Panc1 (cell line): Measurements from ENCODE around the gene LPA. TPM values are rescaled to one million over a fixed set of nuclear protein-coding genes. Genes with fewer than 3 reads are reported as not detected.
A peak's percentile ranks its signal among the peaks of the same experiment; 100 is the strongest.
"Not testable (repeated sequence)": the region's sequence is repeated elsewhere in the genome, so short reads cannot be mapped to it uniquely, and the experiment has no call there.

Experiments used
- ATAC-seq: fragments of 200-7000 bp; cut with Tn5 transposase; 2 replicates; pipeline ENCODE4 v1.9.1; 2020; ENCODE audit warnings: mild to moderate bottlenecking, moderate library complexity
- BruUV-seq: library from RNA; stranded (reverse); fragments of 400-500 nt; replicated peaks from 2 replicates; lab custom pipeline; 2021; lab: Mats Ljungman, UMichigan
- CTCF ChIA-PET: fragments of 300-600 bp; sonication (Branson Sonifier 250); formaldehyde crosslinking; loops from one replicate; lab custom pipeline; 2022; ENCODE audit warnings: antibody characterized with exemption; lab: Charles Lee
- POLR2A ChIA-PET: fragments of 300-600 bp; sonication (Branson Sonifier 250); formaldehyde crosslinking; loops from one replicate; lab custom pipeline; 2022; ENCODE audit warnings: antibody characterized with exemption; lab: Charles Lee
- DNase-seq: peaks from one replicate; pipeline ENCODE4 v3.0.0-alpha.2; 2010; ENCODE audit warnings: low read depth, low spot score
- H3K27ac ChIP-seq: 2 replicates; pipeline ENCODE4 v1.5.1; 2011; ENCODE audit warnings: mild to moderate bottlenecking, low read length, inconsistent platforms
- H3K27me3 ChIP-seq: fragments of 200-500 bp; sonication (Bioruptor generic); 2 replicates; pipeline ENCODE4 v1.6.0; 2014; ENCODE audit warnings: low read length, inconsistent platforms; ENCODE audit not compliant: control insufficient read depth, insufficient read depth
- H3K36me3 ChIP-seq: fragments of 200-500 bp; sonication (Bioruptor generic); 2 replicates; pipeline ENCODE4 v1.5.1; 2014; ENCODE audit warnings: inconsistent platforms, mild to moderate bottlenecking, low read length, moderate library complexity; ENCODE audit not compliant: control insufficient read depth, insufficient read depth
- H3K4me1 ChIP-seq: 2 replicates; pipeline ENCODE4 v1.5.1; 2011; ENCODE audit warnings: inconsistent platforms, mild to moderate bottlenecking, low read length, moderate library complexity; ENCODE audit not compliant: control insufficient read depth, insufficient read depth
- H3K4me3 ChIP-seq, 2 experiments: 2 replicates each; pipeline ENCODE4 v1.5.1; 2011 to 2012; ENCODE audit warnings: low read depth in 2 of 2, low read length in 2 of 2, mild to moderate bottlenecking in 2 of 2, inconsistent platforms in 1 of 2, moderate library complexity in 1 of 2
- H3K9me3 ChIP-seq: fragments of 200-500 bp; sonication (Bioruptor generic); 2 replicates; pipeline ENCODE4 v1.5.1; 2014; ENCODE audit warnings: low read depth, mild to moderate bottlenecking, inconsistent platforms, low read length, moderate library complexity; ENCODE audit not compliant: control insufficient read depth, insufficient read depth
- POLR2AphosphoS5 ChIP-seq: IDR thresholded peaks from 2 replicates; pipeline ENCODE4 v1.6.1; 2012; ENCODE audit warnings: mild to moderate bottlenecking, low read depth, low read length, moderate library complexity
- REST ChIP-seq, 2 experiments: IDR thresholded peaks; 2 replicates each; pipeline ENCODE4 v1.6.1; 2011 to 2012; ENCODE audit warnings: low read depth in 2 of 2, control low read depth in 1 of 2, low read length in 1 of 2, mild to moderate bottlenecking in 1 of 2, moderate library complexity in 1 of 2; ENCODE audit not compliant: insufficient read depth in 1 of 2
- SIN3A ChIP-seq: IDR thresholded peaks from 2 replicates; pipeline ENCODE4 v1.6.1; 2012; ENCODE audit warnings: low read depth, mild to moderate bottlenecking, low read length, moderate library complexity, borderline replicate concordance; ENCODE audit not compliant: insufficient read depth
- TCF7L2 ChIP-seq: IDR thresholded peaks from 2 replicates; pipeline ENCODE4 v1.6.1; 2011; ENCODE audit warnings: mild to moderate bottlenecking, low read depth, low read length, inconsistent platforms
- in situ Hi-C: cut with HindIII; loops from 2 replicates; pipeline ENCODE4 v1.10.0; 2016; ENCODE audit warnings: low sequenced_read_pairs, low pct_unique_long_range_greater_than_20kb
- intact Hi-C: fragments of 100-400 bp; cut with micrococcal nuclease; formaldehyde crosslinking; loops from one replicate; pipeline ENCODE4 v1.10.0; 2022; ENCODE audit not compliant: unreplicated experiment
- total RNA-seq: library from RNA; stranded (reverse); gene quantifications from one replicate; pipeline ENCODE4 v1.2.1, GENCODE V29; 2021; ENCODE audit not compliant: unreplicated experiment
- TF ChIP-seq, protein P1 (sequence below): fragments of 450-650 bp; IDR thresholded peaks from 2 replicates; pipeline ENCODE4 v1.5.1; 2017; ENCODE audit warnings: mild to moderate bottlenecking

The LPA gene
- total RNA-seq, 1 experiment from 2014 or later = 0.21 TPM

DNA sequence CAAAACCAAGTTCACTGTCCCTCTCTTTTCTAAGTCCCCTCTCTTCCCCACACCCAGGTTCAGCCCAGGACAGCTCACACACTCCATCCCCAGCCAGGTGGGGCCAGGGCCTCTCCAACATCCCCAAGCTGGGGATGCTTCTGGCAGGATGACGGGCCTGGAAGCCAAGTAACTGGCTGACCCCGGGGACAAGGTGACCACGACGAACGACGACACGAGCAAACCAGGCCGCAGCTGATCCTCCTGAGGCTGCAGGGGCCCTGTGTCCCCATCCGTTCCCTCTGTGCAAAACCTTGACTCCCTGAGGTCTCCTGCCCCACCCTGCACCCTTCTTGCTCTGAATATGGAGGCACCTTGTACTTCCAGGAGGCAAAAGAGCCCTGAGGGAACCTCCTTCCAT is 26.4 kb upstream of the LPA start:
- DNase-seq = no peak
- Histone ChIP-seq H3K4me3 (no peak overlapping the region), H3K4me1 (no peaks in the 10 kb centered on the region), H3K27ac (no peak overlapping the region), H3K9me3 (no peaks in the 10 kb centered on the region), H3K27me3 (no peaks in the 10 kb centered on the region), H3K36me3 (no peaks in the 10 kb centered on the region)
- TF ChIP-seq SIN3A = no peak
- TF ChIP-seq POLR2AphosphoS5 = no peak
- TF ChIP-seq TCF7L2 = no peak
- TF ChIP-seq REST (IDR thresholded peaks at IDR 0.05; ENCODE audit: insufficient read depth in 1 of 2, low read depth in 2 of 2, low read length in 1 of 2) = no peak
- TF ChIP-seq, protein P1, sequence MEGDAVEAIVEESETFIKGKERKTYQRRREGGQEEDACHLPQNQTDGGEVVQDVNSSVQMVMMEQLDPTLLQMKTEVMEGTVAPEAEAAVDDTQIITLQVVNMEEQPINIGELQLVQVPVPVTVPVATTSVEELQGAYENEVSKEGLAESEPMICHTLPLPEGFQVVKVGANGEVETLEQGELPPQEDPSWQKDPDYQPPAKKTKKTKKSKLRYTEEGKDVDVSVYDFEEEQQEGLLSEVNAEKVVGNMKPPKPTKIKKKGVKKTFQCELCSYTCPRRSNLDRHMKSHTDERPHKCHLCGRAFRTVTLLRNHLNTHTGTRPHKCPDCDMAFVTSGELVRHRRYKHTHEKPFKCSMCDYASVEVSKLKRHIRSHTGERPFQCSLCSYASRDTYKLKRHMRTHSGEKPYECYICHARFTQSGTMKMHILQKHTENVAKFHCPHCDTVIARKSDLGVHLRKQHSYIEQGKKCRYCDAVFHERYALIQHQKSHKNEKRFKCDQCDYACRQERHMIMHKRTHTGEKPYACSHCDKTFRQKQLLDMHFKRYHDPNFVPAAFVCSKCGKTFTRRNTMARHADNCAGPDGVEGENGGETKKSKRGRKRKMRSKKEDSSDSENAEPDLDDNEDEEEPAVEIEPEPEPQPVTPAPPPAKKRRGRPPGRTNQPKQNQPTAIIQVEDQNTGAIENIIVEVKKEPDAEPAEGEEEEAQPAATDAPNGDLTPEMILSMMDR = no peak
- ChIA-PET CTCF (no interaction called here), POLR2A (no interaction called here)
- intact Hi-C loops (no loop called here), in situ Hi-C loops (no loop called here)
- BruUV-seq = no TSS peak
- no peak for ATAC-seq

GRCh38 chr6:160685762-160686450 is 21.8 kb upstream of the LPA start:
- no TSS peak for BruUV-seq
- ChIA-PET CTCF (no interaction called here), POLR2A (no interaction called here)
- intact Hi-C loops (no loop called here), in situ Hi-C loops (no loop called here)
- no peak for ATAC-seq
- DNase-seq = no peak
- H3K27me3 ChIP-seq = no peaks in the 10 kb centered on the region
- peak overlapping the region in 1 of 2 experiments; percentile 29; a peak in 2 of 4 replicates for H3K4me3 ChIP-seq
- H3K4me1 ChIP-seq = no peaks in the 10 kb centered on the region
- no peak for TF ChIP-seq POLR2AphosphoS5
- no peaks in the 10 kb centered on the region for H3K36me3 ChIP-seq
- H3K9me3 ChIP-seq = no peaks in the 10 kb centered on the region
- H3K27ac ChIP-seq = no peak overlapping the region

GRCh38 chr6:160685101-160685761 is 21.2 kb upstream of the LPA start:
- intact Hi-C loops, CTCF ChIA-PET, in situ Hi-C loops, DNase-seq, H3K4me1 ChIP-seq, ATAC-seq, POLR2A ChIA-PET, BruUV-seq, H3K9me3 ChIP-seq, H3K27me3 ChIP-seq, H3K36me3 ChIP-seq, H3K27ac ChIP-seq: not testable (repeated sequence)
- H3K4me3 ChIP-seq = peak overlapping the region in 1 of 2 experiments; percentile 29; a peak in 2 of 4 replicates
